ENCODE results near the gene NR1I2.

The NR1I2 gene

GRCh38 chr3:119781330-119782198 lies at the start of gene NR1I2:
TSS of gene NR1I2 (plus strand) at chr3:119782101.
- FAIRE-seq (no peak), DNase-seq (ENCODE audit: insufficient read length, low spot score) (no peak)
- no peak for TF ChIP-seq POLR2A (IDR thresholded peaks at IDR 0.05; ENCODE audit: low read depth, low read length)

GRCh38 chr3:119733812-119734211 lies 48.1 kb upstream of the NR1I2 start:
- DNase-seq (ENCODE audit: insufficient read length, low spot score) (no peak), FAIRE-seq (no peak)
- no peak for TF ChIP-seq POLR2A (IDR thresholded peaks at IDR 0.05; ENCODE audit: low read depth, low read length)

GRCh38 chr3:119738741-119739140 lies 43.2 kb upstream of the NR1I2 start:
- FAIRE-seq (no peak), DNase-seq (ENCODE audit: insufficient read length, low spot score) (no peak)

GRCh38 chr3:119741657-119742590 lies 40.0 kb upstream of the NR1I2 start:
- FAIRE-seq, result no peak
- TF ChIP-seq POLR2A (IDR thresholded peaks at IDR 0.05; ENCODE audit: low read depth, low read length), result no peak
- no peak for DNase-seq (ENCODE audit: insufficient read length, low spot score)

More at GRCh38 chr3:119738741-119739140, 43.2 kb upstream of the NR1I2 start:
- TF ChIP-seq POLR2A (IDR thresholded peaks at IDR 0.05; ENCODE audit: low read depth, low read length), result no peak

GRCh38 chr3:119743921-119744320 lies 38.0 kb upstream of the NR1I2 start:
- FAIRE-seq (no peak), DNase-seq (ENCODE audit: insufficient read length, low spot score) (no peak)
- TF ChIP-seq POLR2A (IDR thresholded peaks at IDR 0.05; ENCODE audit: low read depth, low read length), result no peak

GRCh38 chr3:119745942-119746341 lies 36.0 kb upstream of the NR1I2 start:
- no peak for DNase-seq (ENCODE audit: insufficient read length, low spot score)
- FAIRE-seq, result no peak
- no peak for TF ChIP-seq POLR2A (IDR thresholded peaks at IDR 0.05; ENCODE audit: low read depth, low read length)

- no peak for FAIRE-seq
- no peak for DNase-seq (ENCODE audit: insufficient read length, low spot score)
- no peak for TF ChIP-seq POLR2A (IDR thresholded peaks at IDR 0.05; ENCODE audit: low read depth, low read length)
These were observed 35.5 kb upstream of the NR1I2 start for GRCh38 chr3:119746423-119746822.

- no peak for TF ChIP-seq POLR2A (IDR thresholded peaks at IDR 0.05; ENCODE audit: low read depth, low read length)
- DNase-seq (ENCODE audit: insufficient read length, low spot score), result no peak
- no peak for FAIRE-seq
These were observed 34.5 kb upstream of the NR1I2 start for GRCh38 chr3:119747357-119747756.

GRCh38 chr3:119748991-119749390 lies 32.9 kb upstream of the NR1I2 start:
- no peak for DNase-seq (ENCODE audit: insufficient read length, low spot score)
- no peak for TF ChIP-seq POLR2A (IDR thresholded peaks at IDR 0.05; ENCODE audit: low read depth, low read length)
- FAIRE-seq, result no peak

- TF ChIP-seq POLR2A (IDR thresholded peaks at IDR 0.05; ENCODE audit: low read depth, low read length), result no peak
- DNase-seq (ENCODE audit: insufficient read length, low spot score), result no peak
- no peak for FAIRE-seq
These were observed 30.5 kb upstream of the NR1I2 start for GRCh38 chr3:119751423-119751822.

GRCh38 chr3:119759962-119760361 lies 21.9 kb upstream of the NR1I2 start:
- DNase-seq (ENCODE audit: insufficient read length, low spot score) (no peak), FAIRE-seq (peak; percentile 6)
- no peak for TF ChIP-seq POLR2A (IDR thresholded peaks at IDR 0.05; ENCODE audit: low read depth, low read length)

GRCh38 chr3:119762876-119763275 lies 19.0 kb upstream of the NR1I2 start:
- TF ChIP-seq POLR2A (IDR thresholded peaks at IDR 0.05; ENCODE audit: low read depth, low read length), result no peak
- FAIRE-seq (no peak), DNase-seq (ENCODE audit: insufficient read length, low spot score) (no peak)

GRCh38 chr3:119763466-119763865 lies 18.4 kb upstream of the NR1I2 start:
- no peak for TF ChIP-seq POLR2A (IDR thresholded peaks at IDR 0.05; ENCODE audit: low read depth, low read length)
- DNase-seq (ENCODE audit: insufficient read length, low spot score), result no peak
- FAIRE-seq, result no peak

GRCh38 chr3:119765239-119765638 lies 16.7 kb upstream of the NR1I2 start:
- FAIRE-seq (no peak), DNase-seq (ENCODE audit: insufficient read length, low spot score) (no peak)
- TF ChIP-seq POLR2A (IDR thresholded peaks at IDR 0.05; ENCODE audit: low read depth, low read length), result no peak
